ENCODE results near the gene UBFD1.

The UBFD1 gene

GRCh38 chr16:23595951-23596720, 38.6 kb downstream of the UBFD1 start, which contains the start of gene NDUFAB1:
Gene NDUFAB1 (minus strand): TSS chr16:23596316. CDS start chr16:23596290, 26 bp downstream.
- DNase-seq = peak; percentile 92 to 97
- H3K79me1 ChIP-seq (ENCODE audit: low read length) = peaks cover 4% of the 10 kb centered on the region
- peak within 1 kb of the TSS; percentile 57 for H4K12ac ChIP-seq (ENCODE audit: low read depth, low read length)
- H3K14ac ChIP-seq (ENCODE audit: low read length) = peak within 1 kb of the TSS; percentile 78
- no peaks in the 10 kb centered on the region for H3K9me3 ChIP-seq (ENCODE audit: insufficient read depth, low read depth, low read length)
- H2BK120ac ChIP-seq (ENCODE audit: insufficient read depth, low read length, poor library complexity) = peak within 1 kb of the TSS; percentile 44
- no CpG with 5 or more reads among the region's 67 CpGs for WGBS (ENCODE audit: extremely low coverage, insufficient coverage, insufficient read length)
- H3K18ac ChIP-seq (ENCODE audit: low read length) = peak within 1 kb of the TSS; percentile 89
- peak within 1 kb of the TSS; percentile 98 for H4K8ac ChIP-seq (ENCODE audit: low read depth, low read length)
- peak within 1 kb of the TSS; percentile 77 for H2AFZ ChIP-seq (ENCODE audit: insufficient read depth, low read length, poor library complexity)
- peaks cover 12% of the 10 kb centered on the region for H3K79me2 ChIP-seq (ENCODE audit: control insufficient read depth, insufficient read depth, low read length, poor library complexity)
- H3K23ac ChIP-seq (ENCODE audit: low read length) = no peak within 1 kb of the TSS
- H2BK12ac ChIP-seq (ENCODE audit: low read length) = peak within 1 kb of the TSS; percentile 18
- H3K4ac ChIP-seq (ENCODE audit: low read depth, low read length) = peak within 1 kb of the TSS; percentile 84
- peaks cover 8 to 21% of the 10 kb centered on the region in 2 experiments for H3K36me3 ChIP-seq (ENCODE audit: control insufficient read depth in 1 of 2, insufficient read depth in 2 of 2, low read length in 2 of 2)
- H3K9ac ChIP-seq (ENCODE audit: low read length) = peak within 1 kb of the TSS; percentile 96
- H2AK5ac ChIP-seq (ENCODE audit: low read length) = peak within 1 kb of the TSS; percentile 49
- H3K27me3 ChIP-seq (ENCODE audit: insufficient read depth, low read length) = no peaks in the 10 kb centered on the region
- peak within 1 kb of the TSS; percentile 92 for H3K4me2 ChIP-seq (ENCODE audit: low read length)
- peak within 1 kb of the TSS; percentile 88 for H3K4me3 ChIP-seq (ENCODE audit: low read depth, low read length)
- peaks cover 5 to 10% of the 10 kb centered on the region in 2 experiments for H3K4me1 ChIP-seq (ENCODE audit: control insufficient read depth in 1 of 2, insufficient read depth in 2 of 2, low read length in 2 of 2)
- no peak within 1 kb of the TSS for H3K27ac ChIP-seq (ENCODE audit: low read depth, low read length)
- H4K91ac ChIP-seq (ENCODE audit: low read depth, low read length) = peak within 1 kb of the TSS; percentile 75
- peak within 1 kb of the TSS; percentile 60 for H2BK5ac ChIP-seq (ENCODE audit: low read depth, low read length, poor library complexity)

GRCh38 chr16:23597003-23597756, 39.7 kb downstream of the UBFD1 start:
- Histone ChIP-seq H4K91ac (ENCODE audit: low read depth, low read length) (peak overlapping the region; percentile 75), H3K4ac (ENCODE audit: low read depth, low read length) (no peak overlapping the region), H2BK120ac (ENCODE audit: insufficient read depth, low read length, poor library complexity) (no peak overlapping the region), H3K27me3 (ENCODE audit: insufficient read depth, low read length) (no peaks in the 10 kb centered on the region), H2BK5ac (ENCODE audit: low read depth, low read length, poor library complexity) (no peak overlapping the region), H2AK5ac (ENCODE audit: low read length) (no peak overlapping the region), H3K79me2 (ENCODE audit: control insufficient read depth, insufficient read depth, low read length, poor library complexity) (peaks cover 12% of the 10 kb centered on the region), H3K4me2 (ENCODE audit: low read length) (no peak overlapping the region), H2AFZ (ENCODE audit: insufficient read depth, low read length, poor library complexity) (no peak overlapping the region), H3K9me3 (ENCODE audit: insufficient read depth, low read depth, low read length) (no peaks in the 10 kb centered on the region), H3K9ac (ENCODE audit: low read length) (no peak overlapping the region), H3K36me3 (ENCODE audit: control insufficient read depth in 1 of 2, insufficient read depth in 2 of 2, low read length in 2 of 2) (peaks cover 9 to 15% of the 10 kb centered on the region in 2 experiments), H3K18ac (ENCODE audit: low read length) (no peak overlapping the region), H3K14ac (ENCODE audit: low read length) (no peak overlapping the region), H3K4me1 (ENCODE audit: control insufficient read depth in 1 of 2, insufficient read depth in 2 of 2, low read length in 2 of 2) (peaks cover 5 to 10% of the 10 kb centered on the region in 2 experiments), H4K8ac (ENCODE audit: low read depth, low read length) (peak overlapping the region; percentile 74), H3K4me3 (ENCODE audit: low read depth, low read length) (no peak overlapping the region), H4K12ac (ENCODE audit: low read depth, low read length) (peak overlapping the region; percentile 47), H3K79me1 (ENCODE audit: low read length) (peaks cover 4% of the 10 kb centered on the region), H3K27ac (ENCODE audit: low read depth, low read length) (no peak overlapping the region), H2BK12ac (ENCODE audit: low read length) (peak overlapping the region; percentile 18), H3K23ac (ENCODE audit: low read length) (no peak overlapping the region)
- WGBS (ENCODE audit: extremely low coverage, insufficient coverage, insufficient read length) = no CpG with 5 or more reads among the region's 11 CpGs
- peak; percentile 28 to 44 for DNase-seq

GRCh38 chr16:23607726-23608125, 50.2 kb downstream of the UBFD1 start:
- H3K4ac ChIP-seq (ENCODE audit: low read depth, low read length) = no peak overlapping the region
- H4K8ac ChIP-seq (ENCODE audit: low read depth, low read length) = no peak overlapping the region
- no peaks in the 10 kb centered on the region for H3K79me1 ChIP-seq (ENCODE audit: low read length)
- no peak overlapping the region for H2AK5ac ChIP-seq (ENCODE audit: low read length)
- H3K4me1 ChIP-seq (ENCODE audit: control insufficient read depth in 1 of 2, insufficient read depth in 2 of 2, low read length in 2 of 2) = no peaks in the 10 kb centered on the region
- H3K9ac ChIP-seq (ENCODE audit: low read length) = peak overlapping the region; percentile 73
- no peak overlapping the region for H3K4me3 ChIP-seq (ENCODE audit: low read depth, low read length)
- H3K27me3 ChIP-seq (ENCODE audit: insufficient read depth, low read length) = no peaks in the 10 kb centered on the region
- peak overlapping the region; percentile 21 for H2BK5ac ChIP-seq (ENCODE audit: low read depth, low read length, poor library complexity)
- H4K12ac ChIP-seq (ENCODE audit: low read depth, low read length) = no peak overlapping the region
- H3K23ac ChIP-seq (ENCODE audit: low read length) = peak overlapping the region; percentile 33
- H3K79me2 ChIP-seq (ENCODE audit: control insufficient read depth, insufficient read depth, low read length, poor library complexity) = no peaks in the 10 kb centered on the region
- no peak overlapping the region for H3K18ac ChIP-seq (ENCODE audit: low read length)
- H3K36me3 ChIP-seq (ENCODE audit: control insufficient read depth in 1 of 2, insufficient read depth in 2 of 2, low read length in 2 of 2) = peaks cover 22 to 26% of the 10 kb centered on the region in 2 experiments
- H2BK12ac ChIP-seq (ENCODE audit: low read length) = no peak overlapping the region
- no peak for DNase-seq
- H4K91ac ChIP-seq (ENCODE audit: low read depth, low read length) = no peak overlapping the region
- no peak overlapping the region for H3K27ac ChIP-seq (ENCODE audit: low read depth, low read length)
- no peak overlapping the region for H2AFZ ChIP-seq (ENCODE audit: insufficient read depth, low read length, poor library complexity)
- H2BK120ac ChIP-seq (ENCODE audit: insufficient read depth, low read length, poor library complexity) = no peak overlapping the region
- no peaks in the 10 kb centered on the region for H3K9me3 ChIP-seq (ENCODE audit: insufficient read depth, low read depth, low read length)
- no peak overlapping the region for H3K4me2 ChIP-seq (ENCODE audit: low read length)
- no peak overlapping the region for H3K14ac ChIP-seq (ENCODE audit: low read length)
- no CpG with 5 or more reads among the region's 6 CpGs for WGBS (ENCODE audit: extremely low coverage, insufficient coverage, insufficient read length)

GRCh38 chr16:23608194-23608593, 50.7 kb downstream of the UBFD1 start:
- H3K79me2 ChIP-seq (ENCODE audit: control insufficient read depth, insufficient read depth, low read length, poor library complexity) = no peaks in the 10 kb centered on the region
- DNase-seq = no peak
- H3K23ac ChIP-seq (ENCODE audit: low read length) = no peak overlapping the region
- no peak overlapping the region for H3K4ac ChIP-seq (ENCODE audit: low read depth, low read length)
- H2AFZ ChIP-seq (ENCODE audit: insufficient read depth, low read length, poor library complexity) = no peak overlapping the region
- no peak overlapping the region for H3K4me2 ChIP-seq (ENCODE audit: low read length)
- no peaks in the 10 kb centered on the region for H3K27me3 ChIP-seq (ENCODE audit: insufficient read depth, low read length)
- H4K12ac ChIP-seq (ENCODE audit: low read depth, low read length) = no peak overlapping the region
- H4K8ac ChIP-seq (ENCODE audit: low read depth, low read length) = no peak overlapping the region
- no peak overlapping the region for H2BK120ac ChIP-seq (ENCODE audit: insufficient read depth, low read length, poor library complexity)
- H2BK12ac ChIP-seq (ENCODE audit: low read length) = no peak overlapping the region
- H3K9ac ChIP-seq (ENCODE audit: low read length) = no peak overlapping the region
- H4K91ac ChIP-seq (ENCODE audit: low read depth, low read length) = no peak overlapping the region
- WGBS (ENCODE audit: extremely low coverage, insufficient coverage, insufficient read length) = no CpG with 5 or more reads among the region's 4 CpGs
- no peak overlapping the region for H3K4me3 ChIP-seq (ENCODE audit: low read depth, low read length)
- no peak overlapping the region for H3K18ac ChIP-seq (ENCODE audit: low read length)
- H3K9me3 ChIP-seq (ENCODE audit: insufficient read depth, low read depth, low read length) = no peaks in the 10 kb centered on the region
- no peak overlapping the region for H3K27ac ChIP-seq (ENCODE audit: low read depth, low read length)
- H2AK5ac ChIP-seq (ENCODE audit: low read length) = no peak overlapping the region
- H3K4me1 ChIP-seq (ENCODE audit: control insufficient read depth in 1 of 2, insufficient read depth in 2 of 2, low read length in 2 of 2) = no peaks in the 10 kb centered on the region
- H2BK5ac ChIP-seq (ENCODE audit: low read depth, low read length, poor library complexity) = no peak overlapping the region
- no peak overlapping the region for H3K14ac ChIP-seq (ENCODE audit: low read length)
- H3K79me1 ChIP-seq (ENCODE audit: low read length) = no peaks in the 10 kb centered on the region
- H3K36me3 ChIP-seq (ENCODE audit: control insufficient read depth in 1 of 2, insufficient read depth in 2 of 2, low read length in 2 of 2) = peaks cover 22 to 26% of the 10 kb centered on the region in 2 experiments

All from trophoblast cell (in vitro differentiated cells and primary cell).